HG02588 (cell line): ENCODE measurements around the gene VAV1.
A peak's percentile ranks its signal among the peaks of the same experiment; 100 is the strongest.
"Not testable (repeated sequence)": the region's sequence is repeated elsewhere in the genome, so short reads cannot be mapped to it uniquely, and the experiment has no call there.

Experiments
- ATAC-seq: cut with Tn5 transposase; IDR thresholded peaks from one replicate; pipeline ENCODE4 v1.9.1; 2021; ENCODE audit warnings: mild to moderate bottlenecking, moderate library complexity; ENCODE audit not compliant: unreplicated experiment

The VAV1 gene

GRCh38 chr19:6754653-6755463 lies 17.6 kb upstream of the VAV1 start:
- ATAC-seq, result no peak

- ATAC-seq, result no peak
Measured at GRCh38 chr19:6760606-6761005, 11.9 kb upstream of the VAV1 start.

GRCh38 chr19:6761053-6761676 lies 11.3 kb upstream of the VAV1 start:
- no peak for ATAC-seq

- ATAC-seq, result not testable (repeated sequence)
Measured at GRCh38 chr19:6762253-6762797, 10.2 kb upstream of the VAV1 start.

GRCh38 chr19:6765738-6766356 lies 6.7 kb upstream of the VAV1 start:
- ATAC-seq, result no peak

GRCh38 chr19:6766357-6767080 lies 6.0 kb upstream of the VAV1 start:
- no peak for ATAC-seq

GRCh38 chr19:6767081-6767356 lies 5.5 kb upstream of the VAV1 start:
- peak; percentile 9 for ATAC-seq

GRCh38 chr19:6767357-6768235 lies 4.9 kb upstream of the VAV1 start, which contains the start of gene SH2D3A:
SH2D3A (minus strand) TSS chr19:6767435; CDS start chr19:6763748, 3,687 bp downstream.
- peak; percentile 54 for ATAC-seq

GRCh38 chr19:6768236-6768785 lies 4.2 kb upstream of the VAV1 start:
- ATAC-seq, result no peak

GRCh38 chr19:6769006-6769619 lies 3.4 kb upstream of the VAV1 start:
- no peak for ATAC-seq

GRCh38 chr19:6771648-6772027 lies 870 bp upstream of the VAV1 start:
- not testable (repeated sequence) for ATAC-seq

- ATAC-seq, result no peak
Measured at GRCh38 chr19:6772866-6773322, 386 bp downstream of the VAV1 start.

- no peak for ATAC-seq
Measured at GRCh38 chr19:6773323-6773931, 919 bp downstream of the VAV1 start.

GRCh38 chr19:6774821-6775707 lies 2.6 kb downstream of the VAV1 start:
- ATAC-seq, result no peak

GRCh38 chr19:6776045-6776444 lies 3.5 kb downstream of the VAV1 start:
- ATAC-seq, result not testable (repeated sequence)

GRCh38 chr19:6776999-6777398 lies 4.5 kb downstream of the VAV1 start:
- ATAC-seq, result no peak

- no peak for ATAC-seq
Measured at GRCh38 chr19:6777434-6777833, 4.9 kb downstream of the VAV1 start.

GRCh38 chr19:6778386-6778785 lies 5.9 kb downstream of the VAV1 start:
- ATAC-seq, result no peak
